ENCODE measurements around the gene NCAPG2. TPM values are rescaled to one million over a fixed set of nuclear protein-coding genes. Genes with fewer than 3 reads are reported as not detected.

NCAPG2 gene
- total and polyA plus RNA-seq, 10 of the 15 experiments (the other 5 are each of a cell fraction or from before 2014, with no cell fraction given) = 11.2 to 78.2 (median 49.2) TPM

DNA sequence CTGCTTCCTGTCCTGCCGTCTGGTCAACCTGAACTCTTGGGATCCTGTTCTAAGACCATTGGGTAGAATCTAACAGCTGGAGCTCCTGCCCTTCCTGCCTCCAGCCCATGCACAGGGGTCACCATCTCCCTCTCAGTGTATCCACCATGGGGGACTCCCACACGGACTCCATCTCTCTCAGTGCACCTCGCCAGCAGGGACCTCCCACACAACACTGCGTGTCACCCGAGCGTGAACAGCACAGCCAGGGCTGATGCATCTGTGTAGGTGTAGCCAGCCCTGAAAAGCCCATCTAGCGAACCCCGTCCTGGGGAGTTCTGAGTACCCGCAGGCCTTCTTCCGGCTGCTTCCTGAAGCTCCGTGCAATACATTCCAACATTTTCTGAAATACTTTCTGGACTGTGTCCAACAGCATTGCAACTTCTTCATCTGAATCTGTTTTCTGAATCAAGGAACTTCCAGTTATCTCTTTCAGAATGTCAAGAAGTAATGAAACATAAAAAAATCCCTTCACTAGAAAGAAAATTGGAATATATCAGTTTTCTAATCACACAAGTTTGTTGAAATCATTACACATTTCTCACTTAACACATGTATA lies 52.5 kb downstream of the NCAPG2 start (continued):
- no peak for TF ChIP-seq MTA2 (IDR thresholded peaks at IDR 0.05; ENCODE audit: low read depth)
- no peak for TF ChIP-seq EZH2 (IDR thresholded peaks at IDR 0.05; ENCODE audit: borderline replicate concordance, control insufficient read depth, low read depth, low read length)
- TF ChIP-seq NBN (IDR thresholded peaks at IDR 0.05) = no peak
- TF ChIP-seq HDGF (IDR thresholded peaks at IDR 0.05) = no peak
- TF ChIP-seq STAT3 (IDR thresholded peaks at IDR 0.05; ENCODE audit: low read depth, low read length) = no peak
- TF ChIP-seq EGR1 (IDR thresholded peaks at IDR 0.05; ENCODE audit: borderline replicate concordance in 1 of 2, low read depth in 2 of 2, low read length in 2 of 2) = no peak

DNA sequence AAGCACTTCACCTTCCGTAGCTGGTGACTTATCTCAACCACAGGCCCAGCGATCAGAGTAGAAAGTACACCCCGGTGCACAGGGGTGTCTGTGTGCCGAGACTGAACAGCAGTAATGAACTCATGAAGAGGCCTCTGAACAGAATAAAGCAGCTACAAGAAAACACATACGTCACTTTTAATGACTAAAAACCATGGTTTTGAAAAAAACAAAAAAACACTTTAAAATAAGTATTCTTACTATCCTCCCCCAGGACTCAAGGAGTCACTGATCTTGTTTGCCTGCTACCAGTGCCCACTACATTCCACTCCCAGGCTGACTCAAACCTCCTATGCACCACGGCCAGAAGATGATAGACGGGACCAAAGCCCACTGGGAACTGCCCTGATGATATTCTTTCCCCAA lies 53.8 kb downstream of the NCAPG2 start:
- peaks cover 18 to 20% of the 10 kb centered on the region in 2 experiments for H3K36me3 ChIP-seq (ENCODE audit: control insufficient read depth in 2 of 2, insufficient read depth in 2 of 2, low read length in 1 of 2)
- no peak overlapping the region for H3K4me3 ChIP-seq
- SMC1A ChIA-PET (ENCODE audit: uncharacterized antibody, unreplicated experiment) = interaction anchor here (0.9 kb wide), 1 partner anchor 36 kb away, joined by 3 read pairs; no protein-coding TSS in a partner anchor
- FAIRE-seq (no peak), DNase-seq (ENCODE audit: low read depth, low spot score) (no peak), ATAC-seq (no peak)
- POLR2A ChIA-PET = no interaction called here
- WGBS (ENCODE audit: insufficient coverage, insufficient replicate concordance, low lambda C conversion rate, missing lambda C conversion rate) = over 99% methylated on average over 7 of the region's 7 CpGs
- H3K27ac ChIP-seq (ENCODE audit: control insufficient read depth, insufficient read depth) = no peak overlapping the region
- H3K9ac ChIP-seq (ENCODE audit: control insufficient read depth, insufficient read depth, low read length) = no peak overlapping the region
- H4K20me1 ChIP-seq (ENCODE audit: control insufficient read depth, insufficient read depth) = no peaks in the 10 kb centered on the region
- intact Hi-C loops (cut with micrococcal nuclease; ENCODE audit: unreplicated experiment) (no loop called here), in situ Hi-C loops (cut with MboI) (no loop called here)
- no TSS peak for BruUV-seq (replicated peaks)
- RAD21 ChIA-PET (ENCODE audit: unreplicated experiment) = no interaction called here
- TF ChIP-seq SMARCA5 (IDR thresholded peaks at IDR 0.05) (no peak), TARDBP (IDR thresholded peaks at IDR 0.05; ENCODE audit: borderline replicate concordance) (no peak), ZNF384 (IDR thresholded peaks at IDR 0.05; ENCODE audit: borderline replicate concordance, low read depth, low read length) (no peak), MTA3 (IDR thresholded peaks at IDR 0.05; ENCODE audit: borderline replicate concordance, low read length) (no peak), ETV6 (conservative IDR thresholded peaks at IDR 0.05 in 1 of 2, IDR thresholded peaks at IDR 0.05 in 1 of 2; ENCODE audit: borderline replicate concordance in 1 of 2, low read depth in 1 of 2) (no peak), ZNF217 (IDR thresholded peaks at IDR 0.05) (no peak), WRNIP1 (IDR thresholded peaks at IDR 0.05; ENCODE audit: borderline replicate concordance, low read depth, low read length) (no peak), RELA (IDR thresholded peaks at IDR 0.05; ENCODE audit: borderline replicate concordance, partially characterized antibody) (no peak), CEBPB (IDR thresholded peaks at IDR 0.05; ENCODE audit: borderline replicate concordance in 1 of 2, low read depth in 2 of 2, low read length in 2 of 2) (no peak), CREB1 (IDR thresholded peaks at IDR 0.05; ENCODE audit: low read depth) (no peak), NFXL1 (IDR thresholded peaks at IDR 0.05; ENCODE audit: borderline replicate concordance) (no peak), ZNF622 (IDR thresholded peaks at IDR 0.05) (no peak)
- TF ChIP-seq, protein P1, sequence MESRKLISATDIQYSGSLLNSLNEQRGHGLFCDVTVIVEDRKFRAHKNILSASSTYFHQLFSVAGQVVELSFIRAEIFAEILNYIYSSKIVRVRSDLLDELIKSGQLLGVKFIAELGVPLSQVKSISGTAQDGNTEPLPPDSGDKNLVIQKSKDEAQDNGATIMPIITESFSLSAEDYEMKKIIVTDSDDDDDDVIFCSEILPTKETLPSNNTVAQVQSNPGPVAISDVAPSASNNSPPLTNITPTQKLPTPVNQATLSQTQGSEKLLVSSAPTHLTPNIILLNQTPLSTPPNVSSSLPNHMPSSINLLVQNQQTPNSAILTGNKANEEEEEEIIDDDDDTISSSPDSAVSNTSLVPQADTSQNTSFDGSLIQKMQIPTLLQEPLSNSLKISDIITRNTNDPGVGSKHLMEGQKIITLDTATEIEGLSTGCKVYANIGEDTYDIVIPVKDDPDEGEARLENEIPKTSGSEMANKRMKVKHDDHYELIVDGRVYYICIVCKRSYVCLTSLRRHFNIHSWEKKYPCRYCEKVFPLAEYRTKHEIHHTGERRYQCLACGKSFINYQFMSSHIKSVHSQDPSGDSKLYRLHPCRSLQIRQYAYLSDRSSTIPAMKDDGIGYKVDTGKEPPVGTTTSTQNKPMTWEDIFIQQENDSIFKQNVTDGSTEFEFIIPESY (IDR thresholded peaks at IDR 0.05) = no peak
- TF ChIP-seq, protein P2, sequence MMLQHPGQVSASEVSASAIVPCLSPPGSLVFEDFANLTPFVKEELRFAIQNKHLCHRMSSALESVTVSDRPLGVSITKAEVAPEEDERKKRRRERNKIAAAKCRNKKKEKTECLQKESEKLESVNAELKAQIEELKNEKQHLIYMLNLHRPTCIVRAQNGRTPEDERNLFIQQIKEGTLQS (IDR thresholded peaks at IDR 0.05; ENCODE audit: borderline replicate concordance, extremely low read depth, low read depth, low read length) = no peak
- H3K27me3 ChIP-seq (replicated peaks in 1 of 2; ENCODE audit: control insufficient read depth in 2 of 2, insufficient read depth in 2 of 2, low read length in 1 of 2) = no peaks in the 10 kb centered on the region
- H2AFZ ChIP-seq (ENCODE audit: control insufficient read depth, low read depth, low read length) = no peak overlapping the region
- no peak overlapping the region for H3K4me2 ChIP-seq (ENCODE audit: control insufficient read depth, insufficient read depth)
- H3K79me2 ChIP-seq (ENCODE audit: control insufficient read depth, insufficient read depth, low read length) = no peaks in the 10 kb centered on the region
- no peaks in the 10 kb centered on the region; the same call in 2 of the 3 replicates for H3K9me3 ChIP-seq (replicated peaks; ENCODE audit: control insufficient read depth, insufficient read depth, low read length)
- H3K4me1 ChIP-seq (ENCODE audit: control insufficient read depth, insufficient read depth, low read length) = peaks cover 7% of the 10 kb centered on the region
- CTCF ChIA-PET = interaction anchor here (1.3 to 1.6 kb wide), 2 partner anchors 8 to 31 kb away, joined by 4 to 7 read pairs; no protein-coding TSS in a partner anchor
